ENCODE measurements around the gene SPINT2. TPM values are rescaled to one million over a fixed set of nuclear protein-coding genes. Genes with fewer than 3 reads are reported as not detected.

Gene SPINT2
- total RNA-seq, 1 donor = 2.2 TPM

DNA sequence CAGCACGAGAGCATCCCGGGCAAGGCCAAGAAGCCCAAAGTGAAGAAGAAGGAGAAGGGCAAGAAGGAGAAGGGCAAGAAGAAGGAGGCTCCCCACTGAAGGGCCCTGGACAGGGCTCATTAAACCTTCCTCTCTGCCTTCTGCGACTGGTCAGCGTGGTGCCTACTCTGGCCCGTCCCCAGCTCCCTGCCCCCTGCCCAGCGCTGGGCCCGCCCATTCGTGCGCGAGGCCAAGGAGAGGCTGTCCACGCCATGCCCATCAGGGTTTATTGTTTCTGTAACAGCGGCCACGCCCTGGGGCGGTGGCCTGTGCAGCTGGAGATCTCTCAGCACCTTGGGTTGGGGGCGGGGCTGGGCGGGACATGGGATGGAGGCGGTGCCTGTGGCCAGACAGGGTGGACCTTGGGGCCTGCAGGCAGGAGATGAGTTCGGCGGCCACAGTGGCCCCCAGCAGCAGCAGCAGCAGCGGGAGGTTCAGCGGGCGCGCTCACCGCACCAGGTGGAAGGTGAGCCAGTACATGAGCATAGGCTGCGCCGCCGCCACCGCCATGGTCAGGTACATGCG is 40.6 kb downstream of the SPINT2 start:
- Histone ChIP-seq H3K27ac (ENCODE audit: low read depth, low read length) (no peak overlapping the region), H4K20me1 (ENCODE audit: insufficient read depth, low read length) (peaks cover 2% of the 10 kb centered on the region), H3K4me3 (ENCODE audit: insufficient read depth, low read length) (no peak overlapping the region), H3K27me3 (ENCODE audit: insufficient read depth, low read length) (no peaks in the 10 kb centered on the region), H3K9me3 (ENCODE audit: low read depth, low read length) (no peaks in the 10 kb centered on the region), H3K4me1 (ENCODE audit: insufficient read depth, low read length) (peaks cover 9% of the 10 kb centered on the region), H3K4me2 (ENCODE audit: insufficient read depth, low read length) (no peak overlapping the region), H3K36me3 (ENCODE audit: insufficient read depth, low read length) (peaks cover 12% of the 10 kb centered on the region), H2AFZ (ENCODE audit: low read length) (no peak overlapping the region), H3K79me2 (ENCODE audit: insufficient read depth, low read length) (no peaks in the 10 kb centered on the region)
- TF ChIP-seq, protein P1, sequence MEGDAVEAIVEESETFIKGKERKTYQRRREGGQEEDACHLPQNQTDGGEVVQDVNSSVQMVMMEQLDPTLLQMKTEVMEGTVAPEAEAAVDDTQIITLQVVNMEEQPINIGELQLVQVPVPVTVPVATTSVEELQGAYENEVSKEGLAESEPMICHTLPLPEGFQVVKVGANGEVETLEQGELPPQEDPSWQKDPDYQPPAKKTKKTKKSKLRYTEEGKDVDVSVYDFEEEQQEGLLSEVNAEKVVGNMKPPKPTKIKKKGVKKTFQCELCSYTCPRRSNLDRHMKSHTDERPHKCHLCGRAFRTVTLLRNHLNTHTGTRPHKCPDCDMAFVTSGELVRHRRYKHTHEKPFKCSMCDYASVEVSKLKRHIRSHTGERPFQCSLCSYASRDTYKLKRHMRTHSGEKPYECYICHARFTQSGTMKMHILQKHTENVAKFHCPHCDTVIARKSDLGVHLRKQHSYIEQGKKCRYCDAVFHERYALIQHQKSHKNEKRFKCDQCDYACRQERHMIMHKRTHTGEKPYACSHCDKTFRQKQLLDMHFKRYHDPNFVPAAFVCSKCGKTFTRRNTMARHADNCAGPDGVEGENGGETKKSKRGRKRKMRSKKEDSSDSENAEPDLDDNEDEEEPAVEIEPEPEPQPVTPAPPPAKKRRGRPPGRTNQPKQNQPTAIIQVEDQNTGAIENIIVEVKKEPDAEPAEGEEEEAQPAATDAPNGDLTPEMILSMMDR (IDR thresholded peaks at IDR 0.05; ENCODE audit: extremely low read depth, low read depth, low read length) = no peak
- no peak for DNase-seq (ENCODE audit: insufficient read length, low spot score, missing footprints)

DNA sequence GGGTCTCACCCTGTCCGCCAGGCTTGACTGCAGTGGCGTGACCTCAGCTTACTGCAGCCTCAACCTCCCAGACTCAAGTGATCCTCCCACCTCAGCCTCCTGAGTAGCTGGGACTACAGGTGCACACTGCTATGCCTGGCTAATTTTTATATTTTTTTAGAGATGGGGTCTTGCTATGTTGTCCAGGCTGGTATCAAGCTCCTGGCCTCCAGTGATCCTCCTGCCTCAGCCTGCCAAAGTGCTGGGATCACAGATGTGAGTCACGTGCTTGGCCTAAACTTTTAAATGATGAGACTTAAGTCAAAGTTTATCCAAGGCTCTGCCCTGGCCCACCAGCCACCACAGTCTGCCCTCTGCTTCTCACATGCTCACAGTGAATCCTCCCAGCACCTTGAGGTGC is 41.9 kb downstream of the SPINT2 start:
- TF ChIP-seq, protein P1 (IDR thresholded peaks at IDR 0.05; ENCODE audit: extremely low read depth, low read depth, low read length) = no peak
- Histone ChIP-seq H3K4me1 (ENCODE audit: insufficient read depth, low read length) (no peaks in the 10 kb centered on the region), H3K4me3 (ENCODE audit: insufficient read depth, low read length) (no peak overlapping the region), H2AFZ (ENCODE audit: low read length) (no peak overlapping the region), H3K4me2 (ENCODE audit: insufficient read depth, low read length) (no peak overlapping the region), H3K27me3 (ENCODE audit: insufficient read depth, low read length) (no peaks in the 10 kb centered on the region), H3K9me3 (ENCODE audit: low read depth, low read length) (no peaks in the 10 kb centered on the region), H4K20me1 (ENCODE audit: insufficient read depth, low read length) (peaks cover 2% of the 10 kb centered on the region), H3K27ac (ENCODE audit: low read depth, low read length) (no peak overlapping the region), H3K36me3 (ENCODE audit: insufficient read depth, low read length) (peaks cover 12% of the 10 kb centered on the region), H3K79me2 (ENCODE audit: insufficient read depth, low read length) (peaks cover 11% of the 10 kb centered on the region)
- DNase-seq (ENCODE audit: insufficient read length, low spot score, missing footprints) = no peak

DNA sequence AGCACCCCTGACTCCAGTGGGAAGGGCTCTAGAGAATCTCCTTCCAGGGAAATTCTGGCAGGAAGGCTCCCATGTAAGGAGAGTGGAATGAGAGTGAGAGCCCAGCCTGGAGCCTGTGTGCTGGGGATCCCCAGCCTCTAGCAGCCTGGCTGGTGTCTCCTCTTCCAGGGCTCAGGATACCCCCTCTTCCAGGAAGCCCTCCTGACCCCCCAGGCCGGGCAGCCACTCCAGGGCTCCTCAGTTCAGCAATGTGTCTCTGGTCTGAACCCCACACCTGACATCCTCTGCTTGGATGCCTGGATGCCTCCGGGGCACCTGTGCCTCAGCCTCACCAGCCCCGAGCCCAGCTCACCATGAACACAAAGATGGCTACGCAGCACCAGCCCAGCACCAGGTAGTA is 42.7 kb downstream of the SPINT2 start:
- TF ChIP-seq, protein P1 (IDR thresholded peaks at IDR 0.05; ENCODE audit: extremely low read depth, low read depth, low read length) = no peak
- Histone ChIP-seq H2AFZ (ENCODE audit: low read length) (no peak overlapping the region), H3K36me3 (ENCODE audit: insufficient read depth, low read length) (peaks cover 12% of the 10 kb centered on the region), H3K9me3 (ENCODE audit: low read depth, low read length) (no peaks in the 10 kb centered on the region), H3K27ac (ENCODE audit: low read depth, low read length) (no peak overlapping the region), H3K4me1 (ENCODE audit: insufficient read depth, low read length) (no peaks in the 10 kb centered on the region), H3K79me2 (ENCODE audit: insufficient read depth, low read length) (peaks cover 17% of the 10 kb centered on the region), H3K4me2 (ENCODE audit: insufficient read depth, low read length) (no peak overlapping the region), H3K27me3 (ENCODE audit: insufficient read depth, low read length) (no peaks in the 10 kb centered on the region), H4K20me1 (ENCODE audit: insufficient read depth, low read length) (peaks cover 4% of the 10 kb centered on the region), H3K4me3 (ENCODE audit: insufficient read depth, low read length) (no peak overlapping the region)
- no peak for DNase-seq (ENCODE audit: insufficient read length, low spot score, missing footprints)

DNA sequence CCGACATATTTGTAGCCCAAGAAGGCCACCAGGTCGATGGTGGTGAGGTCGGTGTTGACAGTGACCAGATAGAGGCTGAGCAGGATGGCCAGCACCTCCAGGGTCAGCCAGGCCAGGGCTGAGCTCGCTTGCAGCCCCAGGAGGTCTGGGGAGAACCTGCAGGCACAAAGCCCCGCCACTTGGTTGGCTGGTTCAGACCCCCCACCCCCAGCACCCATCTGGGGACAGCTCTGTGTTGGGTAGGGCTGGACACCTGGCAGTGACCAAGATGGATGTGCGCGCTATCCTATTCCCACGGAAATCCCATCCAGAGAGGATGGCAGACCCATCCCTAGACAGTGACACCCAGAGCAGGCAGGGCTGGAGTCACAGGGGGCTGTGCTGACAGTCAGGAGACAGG is 43.2 kb downstream of the SPINT2 start:
- peaks cover 22% of the 10 kb centered on the region for H3K79me2 ChIP-seq (ENCODE audit: insufficient read depth, low read length)
- H4K20me1 ChIP-seq (ENCODE audit: insufficient read depth, low read length) = peaks cover 6% of the 10 kb centered on the region
- no peaks in the 10 kb centered on the region for H3K9me3 ChIP-seq (ENCODE audit: low read depth, low read length)
- no peaks in the 10 kb centered on the region for H3K4me1 ChIP-seq (ENCODE audit: insufficient read depth, low read length)
- no peak overlapping the region for H2AFZ ChIP-seq (ENCODE audit: low read length)
- H3K4me3 ChIP-seq (ENCODE audit: insufficient read depth, low read length) = no peak overlapping the region
- no peak overlapping the region for H3K4me2 ChIP-seq (ENCODE audit: insufficient read depth, low read length)
- TF ChIP-seq, protein P1 (IDR thresholded peaks at IDR 0.05; ENCODE audit: extremely low read depth, low read depth, low read length) = no peak
- H3K27me3 ChIP-seq (ENCODE audit: insufficient read depth, low read length) = no peaks in the 10 kb centered on the region
- no peak for DNase-seq (ENCODE audit: insufficient read length, low spot score, missing footprints)
- peaks cover 12% of the 10 kb centered on the region for H3K36me3 ChIP-seq (ENCODE audit: insufficient read depth, low read length)
- no peak overlapping the region for H3K27ac ChIP-seq (ENCODE audit: low read depth, low read length)

All from osteoblast (primary cell).